ENCODE measurements around the gene INHA. TPM values are rescaled to one million over a fixed set of nuclear protein-coding genes. Genes with fewer than 3 reads are reported as not detected.

The INHA gene
- total RNA-seq, 1 donor from 2014 or later = not detected

DNA sequence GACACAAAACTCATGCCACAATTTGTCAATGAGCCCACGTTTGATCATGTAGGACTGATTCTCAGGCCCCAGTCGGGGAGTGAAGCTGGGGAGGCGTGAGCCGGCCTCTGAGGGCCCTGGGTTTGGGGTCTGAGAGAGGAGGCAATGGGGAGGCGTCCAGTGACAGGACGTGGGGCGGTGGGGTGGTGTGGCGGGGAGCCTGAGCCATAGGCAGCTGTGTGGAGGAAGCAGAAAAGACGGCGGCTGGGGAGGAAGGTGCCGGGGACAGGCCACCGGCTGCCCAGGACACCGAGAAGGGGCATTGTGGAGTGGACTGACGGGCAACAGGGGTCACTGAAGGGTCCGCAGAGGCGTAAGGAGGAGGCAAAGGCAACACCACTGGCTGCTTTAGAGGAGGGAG, 35.7 kb upstream of the INHA start:
- Mint-ChIP-seq H3K36me3 (ENCODE audit: low read depth) (peaks cover 7% of the 10 kb centered on the region), H3K4me3 (no peak overlapping the region), H3K4me1 (ENCODE audit: low read depth) (no peaks in the 10 kb centered on the region), H3K9me3 (no peaks in the 10 kb centered on the region), H3K27me3 (ENCODE audit: insufficient read depth) (peaks cover under 1% of the 10 kb centered on the region), H3K27ac (no peak overlapping the region)
- intact Hi-C loops (cut with micrococcal nuclease) = no loop called here
- no peak for DNase-seq (ENCODE audit: low spot score)

- intact Hi-C loops (cut with micrococcal nuclease) = no loop called here
- no peak overlapping the region for H3K27ac Mint-ChIP-seq
- no peak for DNase-seq (ENCODE audit: low spot score)
- H3K36me3 Mint-ChIP-seq (ENCODE audit: low read depth) = peaks cover 7% of the 10 kb centered on the region
- H3K4me1 Mint-ChIP-seq (ENCODE audit: low read depth) = peaks cover under 1% of the 10 kb centered on the region
- H3K27me3 Mint-ChIP-seq (ENCODE audit: insufficient read depth) = no peaks in the 10 kb centered on the region
- no peaks in the 10 kb centered on the region for H3K9me3 Mint-ChIP-seq
- H3K4me3 Mint-ChIP-seq = no peak overlapping the region
These were observed 35.1 kb upstream of the INHA start for GRCh38 chr2:219536967-219537366.

GRCh38 chr2:219537657-219538488, 34.2 kb upstream of the INHA start:
- no peaks in the 10 kb centered on the region for H3K27me3 Mint-ChIP-seq (ENCODE audit: insufficient read depth)
- H3K36me3 Mint-ChIP-seq (ENCODE audit: low read depth) = peaks cover 7% of the 10 kb centered on the region
- peaks cover 9% of the 10 kb centered on the region for H3K4me1 Mint-ChIP-seq (ENCODE audit: low read depth)
- no peak for DNase-seq (ENCODE audit: low spot score)
- intact Hi-C loops (cut with micrococcal nuclease) = no loop called here
- no peak overlapping the region for H3K27ac Mint-ChIP-seq
- no peaks in the 10 kb centered on the region for H3K9me3 Mint-ChIP-seq
- no peak overlapping the region for H3K4me3 Mint-ChIP-seq

DNA sequence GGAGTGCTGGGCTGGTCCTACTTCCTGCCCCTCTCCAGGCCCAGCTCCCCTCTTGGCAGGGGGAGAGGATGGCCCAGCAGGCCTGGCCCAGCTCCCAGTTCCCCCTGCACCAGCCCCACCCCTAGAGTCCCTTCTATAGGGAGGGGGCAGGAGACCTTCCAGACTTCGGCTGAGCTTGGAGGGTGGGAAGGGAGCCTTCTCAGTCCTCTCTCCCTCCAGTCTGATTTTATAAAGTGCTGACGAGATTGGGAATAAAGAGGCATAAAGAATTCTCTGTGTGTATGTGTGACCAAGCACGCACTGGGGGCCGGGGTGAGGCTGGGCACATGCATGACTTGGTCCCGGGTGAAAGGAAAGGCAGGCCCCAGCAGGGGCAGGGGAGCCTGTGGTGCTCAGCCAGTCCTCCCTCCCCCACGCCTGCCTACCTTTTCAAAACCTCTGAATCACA, 33.6 kb upstream of the INHA start:
- DNase-seq (ENCODE audit: low spot score) = no peak
- peaks cover 10% of the 10 kb centered on the region for H3K4me1 Mint-ChIP-seq (ENCODE audit: low read depth)
- intact Hi-C loops (cut with micrococcal nuclease) = no loop called here
- no peak overlapping the region for H3K27ac Mint-ChIP-seq
- no peaks in the 10 kb centered on the region for H3K9me3 Mint-ChIP-seq
- H3K4me3 Mint-ChIP-seq = no peak overlapping the region
- H3K36me3 Mint-ChIP-seq (ENCODE audit: low read depth) = peaks cover 7% of the 10 kb centered on the region
- H3K27me3 Mint-ChIP-seq (ENCODE audit: insufficient read depth) = no peaks in the 10 kb centered on the region

GRCh38 chr2:219538956-219539788, 32.9 kb upstream of the INHA start:
- Mint-ChIP-seq H3K27me3 (ENCODE audit: insufficient read depth) (peaks cover under 1% of the 10 kb centered on the region), H3K36me3 (ENCODE audit: low read depth) (peaks cover 7% of the 10 kb centered on the region), H3K4me1 (ENCODE audit: low read depth) (peaks cover 11% of the 10 kb centered on the region), H3K9me3 (no peaks in the 10 kb centered on the region), H3K27ac (no peak overlapping the region), H3K4me3 (no peak overlapping the region)
- intact Hi-C loops (cut with micrococcal nuclease) = no loop called here
- DNase-seq (ENCODE audit: low spot score) = no peak

GRCh38 chr2:219539926-219540678, 32.0 kb upstream of the INHA start:
- Mint-ChIP-seq H3K4me3 (no peak overlapping the region), H3K27ac (no peak overlapping the region), H3K36me3 (ENCODE audit: low read depth) (peaks cover 7% of the 10 kb centered on the region), H3K27me3 (ENCODE audit: insufficient read depth) (peaks cover 10% of the 10 kb centered on the region), H3K4me1 (ENCODE audit: low read depth) (peaks cover 20% of the 10 kb centered on the region), H3K9me3 (no peaks in the 10 kb centered on the region)
- DNase-seq (ENCODE audit: low spot score) = no peak
- intact Hi-C loops (cut with micrococcal nuclease) = loop anchor here (5.0 to 10.0 kb wide), 4 partner anchors 235 to 1268 kb away; partner anchors contain the start of genes AAMP, PNKD, PTPRN and RNF25

DNA sequence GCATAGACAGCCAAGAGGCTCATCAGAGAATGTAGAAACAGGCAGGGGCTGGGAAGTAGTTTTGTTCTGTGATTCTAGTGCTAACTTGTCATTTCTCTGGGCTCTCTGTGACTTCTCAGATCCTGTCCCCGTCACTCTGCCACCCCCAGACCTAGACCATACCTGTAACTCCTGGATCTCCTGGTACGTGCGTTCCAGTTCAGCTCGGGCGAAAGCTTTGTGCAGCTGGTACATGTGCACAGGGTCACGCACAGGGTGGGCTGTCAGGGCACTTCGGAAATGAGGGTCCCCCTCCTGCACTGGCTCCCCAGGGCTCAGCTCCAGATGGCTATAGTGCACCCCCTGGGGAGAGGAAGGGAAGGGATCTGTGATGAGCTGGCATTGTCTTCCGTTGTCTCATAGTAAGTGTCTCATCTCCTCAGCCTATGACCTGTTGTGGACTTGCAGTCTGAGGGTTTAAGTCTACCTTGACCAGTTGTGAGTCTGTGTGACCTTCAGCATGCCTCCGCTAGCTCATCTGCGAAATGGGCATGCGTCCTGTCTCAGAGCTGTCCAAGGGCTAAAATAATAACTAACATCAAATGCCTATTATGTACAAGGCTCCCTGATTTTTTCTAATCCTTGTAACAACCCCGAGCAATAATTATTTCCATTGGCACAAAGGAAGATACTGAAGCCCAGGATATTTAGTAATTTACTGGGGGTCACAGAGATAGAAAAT, 31.2 kb upstream of the INHA start:
- H3K36me3 Mint-ChIP-seq (ENCODE audit: low read depth) = peaks cover 7% of the 10 kb centered on the region
- H3K27ac Mint-ChIP-seq = no peak overlapping the region
- H3K4me1 Mint-ChIP-seq (ENCODE audit: low read depth) = peaks cover 20% of the 10 kb centered on the region
- H3K9me3 Mint-ChIP-seq = no peaks in the 10 kb centered on the region
- peaks cover 12% of the 10 kb centered on the region for H3K27me3 Mint-ChIP-seq (ENCODE audit: insufficient read depth)
- H3K4me3 Mint-ChIP-seq = peak overlapping the region; percentile 93
- no peak for DNase-seq (ENCODE audit: low spot score)
- intact Hi-C loops (cut with micrococcal nuclease) = loop anchor here (1.0 to 10.0 kb wide), 7 partner anchors 19 to 1269 kb away; partner anchors contain the start of genes AAMP, PNKD, PTPRN and RNF25

DNA sequence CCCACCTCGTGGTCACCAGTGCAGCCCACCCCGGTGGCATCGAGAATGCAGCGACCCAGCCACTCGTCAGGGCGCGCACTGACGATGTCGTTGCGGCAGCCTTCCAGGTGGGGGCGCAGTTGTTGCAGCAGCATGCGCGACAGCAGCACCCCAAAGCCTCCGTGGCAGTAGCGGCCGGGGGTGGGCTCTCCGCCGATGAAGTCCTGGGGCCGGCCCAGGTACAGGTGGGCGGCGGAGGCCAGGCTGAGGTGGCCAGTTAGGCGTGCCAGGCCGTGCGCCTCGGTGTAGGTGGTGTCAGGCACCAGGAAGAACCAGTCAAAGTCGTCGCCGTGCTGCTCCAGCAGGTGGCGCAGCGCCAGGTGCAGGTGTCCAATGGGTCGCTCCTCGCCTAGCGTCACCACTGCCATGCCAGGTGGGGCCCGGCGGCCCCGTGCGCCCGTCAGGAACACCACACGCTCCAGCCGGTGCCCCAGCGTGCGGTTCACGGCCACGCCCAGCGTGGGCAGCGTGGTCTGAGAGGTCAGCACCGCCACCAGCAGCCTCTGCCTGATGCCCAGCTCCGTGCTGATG, 30.4 kb upstream of the INHA start:
- intact Hi-C loops (cut with micrococcal nuclease) = loop anchor here (1.0 to 10.0 kb wide), 10 partner anchors 19 to 1269 kb away; partner anchors contain the start of genes AAMP, DNAJB2, NHEJ1 and PNKD
- Mint-ChIP-seq H3K4me1 (ENCODE audit: low read depth) (peaks cover 20% of the 10 kb centered on the region), H3K4me3 (peak overlapping the region; percentile 93), H3K27ac (no peak overlapping the region), H3K36me3 (ENCODE audit: low read depth) (peaks cover 7% of the 10 kb centered on the region), H3K27me3 (ENCODE audit: insufficient read depth) (peaks cover 17% of the 10 kb centered on the region), H3K9me3 (no peaks in the 10 kb centered on the region)
- peak; percentile 81 for DNase-seq (ENCODE audit: low spot score)

DNA sequence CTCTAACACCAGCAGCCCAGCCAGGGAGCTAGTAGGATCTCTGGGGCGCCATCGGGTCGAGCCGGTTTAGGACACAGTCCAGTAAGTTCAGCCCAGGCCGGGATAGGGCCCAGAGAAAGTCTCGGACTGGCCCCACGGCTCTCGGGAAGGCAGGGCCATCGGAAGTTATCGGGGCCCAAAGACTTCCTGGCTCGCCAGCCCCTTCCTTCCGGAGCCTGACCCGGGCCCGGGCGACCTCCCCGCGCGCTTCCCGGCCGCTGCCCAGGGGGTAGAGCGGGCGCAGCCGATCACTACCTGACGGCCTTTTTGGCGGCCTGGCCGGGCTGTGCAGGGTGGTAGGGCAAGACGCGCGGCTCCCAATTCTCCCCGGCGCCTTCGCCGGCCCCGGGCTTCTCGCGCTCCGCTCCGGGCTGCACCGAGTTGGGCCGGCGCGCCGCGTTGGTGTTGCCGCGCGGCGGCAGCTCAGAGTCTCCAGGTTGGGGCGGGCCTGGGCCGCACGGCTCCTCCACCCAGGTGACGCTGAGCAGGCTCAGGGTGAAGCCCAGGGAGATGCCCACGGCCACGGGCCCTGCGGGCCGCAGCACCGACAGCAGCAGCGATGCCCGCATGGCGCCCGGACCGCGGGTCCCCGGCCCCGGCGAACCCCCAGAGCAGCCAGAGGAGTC, 29.0 kb upstream of the INHA start:
- H3K4me1 Mint-ChIP-seq (ENCODE audit: low read depth) = peaks cover 20% of the 10 kb centered on the region
- H3K27ac Mint-ChIP-seq = peak overlapping the region; percentile 85
- H3K9me3 Mint-ChIP-seq = no peaks in the 10 kb centered on the region
- peak overlapping the region; percentile 93 for H3K4me3 Mint-ChIP-seq
- intact Hi-C loops (cut with micrococcal nuclease) = loop anchor here (1.0 to 10.0 kb wide), 11 partner anchors 45 to 1271 kb away; partner anchors contain the start of genes AAMP, DNAJB2, GMPPA and NHEJ1
- peaks cover 7% of the 10 kb centered on the region for H3K36me3 Mint-ChIP-seq (ENCODE audit: low read depth)
- H3K27me3 Mint-ChIP-seq (ENCODE audit: insufficient read depth) = peaks cover 23% of the 10 kb centered on the region
- no peak for DNase-seq (ENCODE audit: low spot score)

DNA sequence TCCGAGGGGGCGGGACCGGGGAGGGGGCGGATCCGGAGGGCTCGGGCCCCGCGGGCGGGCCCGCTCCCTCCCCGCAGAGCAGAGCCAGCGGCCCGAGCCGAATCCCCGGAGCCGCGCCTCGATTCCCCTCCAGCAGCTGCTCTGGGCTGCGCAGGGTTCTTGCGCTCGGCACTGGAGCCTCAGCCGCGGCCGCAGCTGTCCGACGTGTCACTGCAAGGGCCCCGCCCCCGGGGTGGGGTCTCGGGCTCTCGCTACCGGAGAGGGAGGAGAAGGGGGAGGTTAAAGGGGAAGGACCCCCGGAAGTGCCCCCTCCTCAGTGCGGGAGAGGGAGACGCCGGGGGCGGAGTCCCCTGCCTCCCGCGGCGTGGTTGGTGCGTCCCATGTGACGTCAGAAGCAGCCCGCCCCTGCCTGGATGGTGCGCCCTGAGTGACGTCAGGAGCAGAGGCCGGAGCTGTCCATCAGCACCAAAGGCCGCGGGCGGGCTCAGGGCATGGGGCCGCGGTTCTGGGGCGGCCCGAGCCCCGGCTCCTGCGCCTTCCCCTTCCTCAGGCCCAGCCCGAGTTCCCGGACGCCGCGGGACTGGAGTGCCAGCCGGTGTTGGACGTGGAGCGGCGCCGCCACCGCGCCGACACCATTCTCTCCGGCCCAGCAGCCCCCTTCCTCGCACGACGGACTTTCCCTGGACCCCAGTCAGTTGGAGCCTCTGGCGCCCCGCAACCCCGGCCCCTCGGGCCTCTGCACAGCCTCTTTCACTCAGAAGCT, 28.3 kb upstream of the INHA start, which contains the start of the genes CHPF and TMEM198:
TSS of gene CHPF (minus strand) at position 214 of the 763 bp plus-strand sequence. CDS start 271 bp downstream, outside the sequence.
TSS of gene TMEM198 (plus strand) at position 433 of the 763 bp plus-strand sequence. CDS start 700 bp downstream, outside the sequence.
- Mint-ChIP-seq H3K27me3 (ENCODE audit: insufficient read depth) (peaks cover 25% of the 10 kb centered on the region), H3K36me3 (ENCODE audit: low read depth) (peaks cover 5% of the 10 kb centered on the region)

More for the DNA sequence above, 28.3 kb upstream of the INHA start, which contains the start of the genes CHPF and TMEM198:
- Mint-ChIP-seq H3K4me3 (peak within 1 kb of the TSS; percentile 93), H3K4me1 (ENCODE audit: low read depth) (peaks cover 20% of the 10 kb centered on the region), H3K27ac (peak within 1 kb of the TSS; percentile 85), H3K9me3 (no peaks in the 10 kb centered on the region)
- intact Hi-C loops (cut with micrococcal nuclease) = loop anchor here (1.0 to 10.0 kb wide), 12 partner anchors 9 to 1271 kb away; partner anchors contain the start of genes AAMP, DNAJB2, GMPPA and NHEJ1
- DNase-seq (ENCODE audit: low spot score) = peak; percentile 94
